Hepatocyte (in vitro differentiated cells): ENCODE results near the gene CORO7. TPM values are rescaled to one million over a fixed set of nuclear protein-coding genes. Genes with fewer than 3 reads are reported as not detected.

Experiments used
- DNase-seq: peaks from one replicate; pipeline ENCODE4 v3.0.0-alpha.2; 2016; ENCODE audit warnings: low spot score
- H2AFZ ChIP-seq: fragments of 200-600 bp; sonication (generic); 2 replicates; pipeline ENCODE4 v1.6.0; 2016; ENCODE audit warnings: antibody characterized with exemption, mild to moderate bottlenecking
- H3K27ac ChIP-seq: fragments of 200-600 bp; sonication (generic); 2 replicates; pipeline ENCODE4 v1.5.1; 2016; ENCODE audit warnings: mild to moderate bottlenecking
- H3K27me3 ChIP-seq: fragments of 200-600 bp; sonication (generic); 2 replicates; pipeline ENCODE4 v1.6.1; 2016
- H3K36me3 ChIP-seq: fragments of 200-600 bp; sonication (generic); replicated peaks from 2 replicates; pipeline ENCODE4 v1.5.1; 2016; ENCODE audit warnings: low read depth; ENCODE audit not compliant: insufficient read depth
- H3K4me1 ChIP-seq: fragments of 200-600 bp; sonication (generic); 2 replicates; pipeline ENCODE4 v1.5.1; 2016; ENCODE audit warnings: mild to moderate bottlenecking, moderate library complexity; ENCODE audit not compliant: insufficient read depth
- H3K4me2 ChIP-seq: fragments of 200-600 bp; sonication (generic); 2 replicates; pipeline ENCODE4 v1.6.0; 2016
- H3K4me3 ChIP-seq: fragments of 200-600 bp; sonication (generic); 2 replicates; pipeline ENCODE4 v1.5.1; 2016; ENCODE audit warnings: mild to moderate bottlenecking
- H3K79me2 ChIP-seq: fragments of 200-600 bp; sonication (generic); 2 replicates; pipeline ENCODE4 v1.6.0; 2017; ENCODE audit warnings: mild to moderate bottlenecking
- H3K9me2 ChIP-seq: fragments of 200-600 bp; sonication (generic); replicated peaks from 2 replicates; pipeline ENCODE4 v1.6.0; 2017; ENCODE audit warnings: mild to moderate bottlenecking; ENCODE audit not compliant: insufficient read depth
- H3K9me3 ChIP-seq: fragments of 200-600 bp; sonication (generic); 2 replicates; pipeline ENCODE4 v1.5.1; 2016; ENCODE audit warnings: low read depth, mild to moderate bottlenecking
- H4K20me1 ChIP-seq: fragments of 200-600 bp; sonication (generic); 2 replicates; pipeline ENCODE4 v1.6.0; 2016; ENCODE audit warnings: mild to moderate bottlenecking; ENCODE audit not compliant: insufficient read depth, poor library complexity, severe bottlenecking
- CTCF ChIP-seq: fragments of 200-600 bp; sonication (generic); IDR thresholded peaks from 2 replicates; pipeline ENCODE4 v1.5.1; 2016; ENCODE audit warnings: antibody characterized with exemption, mild to moderate bottlenecking; ENCODE audit not compliant: poor library complexity
- EZH2 ChIP-seq: fragments of 200-600 bp; sonication (generic); IDR thresholded peaks from 2 replicates; pipeline ENCODE4 v1.6.1; 2016; ENCODE audit warnings: antibody characterized with exemption, mild to moderate bottlenecking, borderline replicate concordance
- EZH2phosphoT487 ChIP-seq: fragments of 200-600 bp; sonication (generic); IDR thresholded peaks from one replicate; pipeline ENCODE4 v1.6.1; 2018; ENCODE audit warnings: antibody characterized with exemption, mild to moderate bottlenecking, low read depth, moderate library complexity; ENCODE audit not compliant: unreplicated experiment, severe bottlenecking
- WGBS: methylation state at CpG from one replicate; pipeline ENCODE4 v1.1.6; 2016; ENCODE audit warnings: low lambda C conversion rate; ENCODE audit errors: missing lambda C conversion rate; 5-methylcytosine and 5-hydroxymethylcytosine counted together
- polyA plus RNA-seq: library from polyadenylated mRNA; unstranded; fragments of >200 nt; fragmentation: Nextera tagmentation; extraction: Ambion mirVana; gene quantifications from 2 replicates; pipeline ENCODE4 v1.2.1, GENCODE V29; 2016
- total RNA-seq: library from RNA; depleted of rRNA; stranded (reverse); fragments of >200 nt; gene quantifications from 2 replicates; pipeline ENCODE4 v1.2.3, GENCODE V29; 2014

The CORO7 gene
- total and polyA plus RNA-seq, 2 experiments from 2014 or later: 18.2 to 33.3 TPM

DNA sequence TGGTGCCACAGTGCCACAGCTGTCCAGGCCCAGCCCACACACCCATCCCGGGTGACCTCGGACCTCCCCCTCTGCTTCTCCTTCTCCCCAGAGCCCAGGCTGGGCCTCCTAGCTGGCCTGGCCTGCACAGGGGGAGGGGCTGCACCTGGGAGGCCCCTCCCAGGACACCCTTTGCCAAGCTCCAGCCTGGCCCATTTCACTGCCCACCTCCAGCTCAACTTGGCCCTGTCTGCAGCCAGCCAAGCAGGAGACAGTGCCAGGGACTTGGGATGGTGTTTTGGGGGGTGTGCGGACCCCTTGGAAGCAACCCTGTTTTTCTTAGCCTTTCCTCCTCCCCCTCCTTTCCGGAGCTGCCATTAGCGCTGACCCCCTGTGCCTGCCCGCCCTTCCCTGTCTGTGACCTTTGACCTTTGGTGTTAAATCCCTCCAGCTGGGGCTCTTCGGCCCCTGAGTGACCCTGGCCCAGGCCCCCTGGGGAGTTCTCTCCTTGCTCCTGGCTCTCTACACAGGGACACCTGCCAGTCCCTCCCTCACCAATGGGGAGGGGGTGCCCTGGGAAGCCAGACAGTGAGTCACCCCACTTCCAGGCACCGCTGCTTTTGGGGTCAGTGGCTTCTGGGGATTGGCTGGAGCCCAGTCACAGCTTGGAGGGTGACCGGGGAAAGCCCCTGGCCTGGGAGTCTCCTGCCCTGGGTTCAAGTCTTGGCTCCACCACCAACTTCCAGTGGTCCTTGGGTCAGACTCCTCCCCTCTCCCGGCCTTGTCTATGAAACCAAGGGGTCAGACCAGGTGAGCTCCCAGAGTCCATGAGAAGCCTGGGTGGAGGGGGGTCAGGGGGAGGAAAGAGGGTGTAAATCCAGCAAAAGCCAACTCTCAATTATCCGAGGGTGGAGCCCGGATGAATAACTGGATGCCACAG lies 98.6 kb downstream of the CORO7 start:
- no peaks in the 10 kb centered on the region for H3K9me3 ChIP-seq
- peak overlapping the region; percentile 97 for H3K4me2 ChIP-seq
- DNase-seq: peak; percentile 63
- WGBS: 53% methylated on average over 12 of the region's 12 CpGs
- peaks cover 69% of the 10 kb centered on the region for H3K79me2 ChIP-seq
- no peak overlapping the region for H2AFZ ChIP-seq
- no peak for TF ChIP-seq CTCF
- no peak for TF ChIP-seq EZH2phosphoT487
- TF ChIP-seq EZH2: no peak
- no peaks in the 10 kb centered on the region for H3K36me3 ChIP-seq
- peak overlapping the region; percentile 93 for H3K27ac ChIP-seq
- H3K4me3 ChIP-seq: no peak overlapping the region
- peaks cover 50% of the 10 kb centered on the region for H4K20me1 ChIP-seq
- peaks cover 51% of the 10 kb centered on the region for H3K4me1 ChIP-seq
- H3K9me2 ChIP-seq: no peaks in the 10 kb centered on the region
- H3K27me3 ChIP-seq: no peaks in the 10 kb centered on the region

- H3K9me3 ChIP-seq: no peaks in the 10 kb centered on the region
- WGBS: 26% methylated on average over 18 of the region's 20 CpGs
- no peaks in the 10 kb centered on the region for H3K27me3 ChIP-seq
- H3K9me2 ChIP-seq: no peaks in the 10 kb centered on the region
- peak overlapping the region; percentile 86 for H3K4me3 ChIP-seq
- peak overlapping the region; percentile 97 for H3K4me2 ChIP-seq
- peaks cover 61% of the 10 kb centered on the region for H3K79me2 ChIP-seq
- H3K27ac ChIP-seq: peak overlapping the region; percentile 93
- TF ChIP-seq EZH2 (no peak), CTCF (no peak), EZH2phosphoT487 (no peak)
- no peak overlapping the region for H2AFZ ChIP-seq
- H3K36me3 ChIP-seq: no peaks in the 10 kb centered on the region
- DNase-seq: peak; percentile 56
- peaks cover 49% of the 10 kb centered on the region for H3K4me1 ChIP-seq
- H4K20me1 ChIP-seq: peaks cover 50% of the 10 kb centered on the region
Observed at GRCh38 chr16:4316864-4317531, 99.4 kb downstream of the CORO7 start.

DNA sequence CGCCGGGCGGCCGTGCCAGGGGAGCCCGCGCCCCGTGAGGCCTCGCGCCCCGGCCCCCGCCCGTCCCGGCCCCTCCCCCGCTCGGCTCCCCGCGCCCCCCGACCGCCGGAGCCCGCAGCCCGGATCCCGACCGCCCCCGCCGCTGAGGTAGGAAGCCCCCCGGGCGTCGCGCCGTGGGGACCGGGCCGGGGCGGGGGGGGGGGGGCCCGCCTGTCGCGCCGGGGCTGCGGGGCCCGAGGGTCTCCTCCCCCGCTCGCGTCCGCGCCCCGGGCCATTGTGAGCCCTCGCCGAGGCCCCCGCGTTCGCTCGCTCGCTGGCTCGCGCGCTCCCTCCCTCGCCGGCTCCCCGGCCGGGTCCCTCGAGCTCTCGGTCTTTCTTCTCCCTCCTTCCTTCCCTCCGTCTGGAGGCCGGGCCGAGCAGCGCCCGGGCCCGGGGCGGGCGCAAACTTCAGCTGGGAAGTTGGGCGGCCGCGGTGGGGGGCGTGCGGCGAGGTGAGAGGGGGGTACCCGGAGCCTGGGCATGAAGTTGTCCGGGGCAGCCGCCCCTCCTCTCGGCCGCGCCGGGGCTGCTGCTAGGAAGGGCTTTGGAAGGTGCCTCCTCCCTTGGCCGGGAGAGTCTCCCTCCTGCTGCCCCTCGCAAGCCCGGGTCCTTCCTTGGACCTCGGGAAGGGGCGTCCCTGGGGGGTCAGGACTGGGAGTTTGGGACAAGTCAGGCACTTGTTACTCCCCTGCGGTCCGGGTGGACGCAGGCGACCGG lies 100.1 kb downstream of the CORO7 start:
- peaks cover 49% of the 10 kb centered on the region for H3K4me1 ChIP-seq
- H3K36me3 ChIP-seq: no peaks in the 10 kb centered on the region
- peak overlapping the region; percentile 86 for H3K4me3 ChIP-seq
- H3K27me3 ChIP-seq: no peaks in the 10 kb centered on the region
- no peaks in the 10 kb centered on the region for H3K9me3 ChIP-seq
- no peak overlapping the region for H2AFZ ChIP-seq
- H3K9me2 ChIP-seq: no peaks in the 10 kb centered on the region
- 3% methylated on average over 21 of the region's 93 CpGs for WGBS
- TF ChIP-seq CTCF (no peak), EZH2 (no peak), EZH2phosphoT487 (no peak)
- peak overlapping the region; percentile 93 for H3K27ac ChIP-seq
- H3K79me2 ChIP-seq: peaks cover 54% of the 10 kb centered on the region
- peak overlapping the region; percentile 97 for H3K4me2 ChIP-seq
- peaks cover 44% of the 10 kb centered on the region for H4K20me1 ChIP-seq
- peak; percentile 69 for DNase-seq
